SKM-1 treated with dmso at 0.1 percent for 144 hours (cell line): ENCODE data around the gene DST.

ENCODE experiments used
- DNase-seq: peaks from one replicate; lab custom pipeline; 2025; ENCODE audit not compliant: unreplicated experiment; lab: John Stamatoyannopoulos, UW

The DST gene

GRCh38 chr6:56444855-56445254 lies 197.8 kb downstream of the DST start:
- DNase-seq = no peak

GRCh38 chr6:56440551-56440981 lies 202.1 kb downstream of the DST start:
- DNase-seq = no peak

GRCh38 chr6:56437171-56437900 lies 205.4 kb downstream of the DST start:
- DNase-seq = no peak

GRCh38 chr6:56435754-56436153 lies 206.9 kb downstream of the DST start:
- DNase-seq = no peak

- DNase-seq = no peak
Measured at GRCh38 chr6:56435326-56435725, 207.4 kb downstream of the DST start.

GRCh38 chr6:56434606-56435005 lies 208.1 kb downstream of the DST start:
- no peak for DNase-seq

GRCh38 chr6:56433119-56433518 lies 209.6 kb downstream of the DST start:
- DNase-seq = no peak

GRCh38 chr6:56432194-56432593 lies 210.5 kb downstream of the DST start:
- DNase-seq = no peak

- no peak for DNase-seq
Measured at GRCh38 chr6:56430629-56431600, 211.8 kb downstream of the DST start.

GRCh38 chr6:56424542-56425083 lies 218.1 kb downstream of the DST start:
- DNase-seq = no peak

GRCh38 chr6:56424064-56424463 lies 218.6 kb downstream of the DST start:
- DNase-seq = no peak

- no peak for DNase-seq
Measured at GRCh38 chr6:56420296-56420695, 222.4 kb downstream of the DST start.

GRCh38 chr6:56419191-56419590 lies 223.5 kb downstream of the DST start:
- DNase-seq = no peak

GRCh38 chr6:56417823-56418222 lies 224.9 kb downstream of the DST start:
- DNase-seq = no peak

- DNase-seq = no peak
Measured at GRCh38 chr6:56416247-56416646, 226.4 kb downstream of the DST start.

GRCh38 chr6:56408976-56409375 lies 233.7 kb downstream of the DST start:
- no peak for DNase-seq
